Measurements from ENCODE around the gene ADGRD1.

GRCh38 chr12:131055093-131055465, 101.4 kb downstream of the ADGRD1 start:
- TF ChIP-seq POLR2AphosphoS5 (IDR thresholded peaks at IDR 0.05; ENCODE audit: low read depth, low read length) (no peak), TAF1 (IDR thresholded peaks at IDR 0.05; ENCODE audit: borderline replicate concordance, insufficient read depth, low read length) (no peak), SIN3A (IDR thresholded peaks at IDR 0.05; ENCODE audit: borderline replicate concordance, insufficient read depth, low read length) (no peak), REST (IDR thresholded peaks at IDR 0.05; ENCODE audit: insufficient read depth in 1 of 2, low read depth in 2 of 2, low read length in 2 of 2) (no peak)

Measured in PFSK-1 (cell line).